HG02798 (cell line): ENCODE measurements around the gene EXOC6.

Experiments
- ATAC-seq: cut with Tn5 transposase; IDR thresholded peaks from one replicate; pipeline ENCODE4 v1.9.1; 2021; ENCODE audit warnings: mild to moderate bottlenecking; ENCODE audit not compliant: unreplicated experiment, poor library complexity

The EXOC6 gene

GRCh38 chr10:92848441-92849233 lies at the start of gene EXOC6:
Gene EXOC6 (plus strand): TSS chr10:92848520. CDS start chr10:92848534, 14 bp downstream.
- peak; percentile 86 for ATAC-seq

GRCh38 chr10:92799568-92799967 lies 48.8 kb upstream of the EXOC6 start:
- ATAC-seq = no peak

DNA sequence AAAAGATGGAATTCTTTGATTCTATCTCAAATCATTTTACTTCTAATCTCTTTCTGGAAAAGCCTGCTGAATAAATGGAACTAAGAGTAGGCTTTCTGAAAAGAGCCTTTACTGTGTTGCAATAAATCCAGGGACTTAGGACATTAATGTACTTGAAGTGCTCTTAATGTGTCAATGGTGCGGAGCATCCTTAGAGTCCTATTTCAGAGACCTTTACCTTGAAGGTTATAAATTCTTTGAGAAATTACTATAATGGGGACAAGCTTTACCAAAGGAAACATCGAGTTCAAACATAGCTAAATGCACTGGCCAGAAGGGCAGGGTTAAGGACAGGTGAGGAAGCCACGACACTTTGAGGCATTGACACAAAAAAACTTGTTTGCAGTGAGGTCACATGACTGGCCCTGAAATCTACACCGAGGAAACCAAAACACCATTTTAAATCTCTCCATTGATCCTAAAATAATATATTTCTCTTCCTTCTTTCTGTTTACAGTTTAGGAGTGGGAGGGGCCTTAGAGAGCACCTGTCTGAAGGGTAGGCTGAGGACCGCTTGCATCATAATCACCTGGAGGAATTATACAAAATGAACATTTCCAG lies 48.1 kb upstream of the EXOC6 start:
- no peak for ATAC-seq

DNA sequence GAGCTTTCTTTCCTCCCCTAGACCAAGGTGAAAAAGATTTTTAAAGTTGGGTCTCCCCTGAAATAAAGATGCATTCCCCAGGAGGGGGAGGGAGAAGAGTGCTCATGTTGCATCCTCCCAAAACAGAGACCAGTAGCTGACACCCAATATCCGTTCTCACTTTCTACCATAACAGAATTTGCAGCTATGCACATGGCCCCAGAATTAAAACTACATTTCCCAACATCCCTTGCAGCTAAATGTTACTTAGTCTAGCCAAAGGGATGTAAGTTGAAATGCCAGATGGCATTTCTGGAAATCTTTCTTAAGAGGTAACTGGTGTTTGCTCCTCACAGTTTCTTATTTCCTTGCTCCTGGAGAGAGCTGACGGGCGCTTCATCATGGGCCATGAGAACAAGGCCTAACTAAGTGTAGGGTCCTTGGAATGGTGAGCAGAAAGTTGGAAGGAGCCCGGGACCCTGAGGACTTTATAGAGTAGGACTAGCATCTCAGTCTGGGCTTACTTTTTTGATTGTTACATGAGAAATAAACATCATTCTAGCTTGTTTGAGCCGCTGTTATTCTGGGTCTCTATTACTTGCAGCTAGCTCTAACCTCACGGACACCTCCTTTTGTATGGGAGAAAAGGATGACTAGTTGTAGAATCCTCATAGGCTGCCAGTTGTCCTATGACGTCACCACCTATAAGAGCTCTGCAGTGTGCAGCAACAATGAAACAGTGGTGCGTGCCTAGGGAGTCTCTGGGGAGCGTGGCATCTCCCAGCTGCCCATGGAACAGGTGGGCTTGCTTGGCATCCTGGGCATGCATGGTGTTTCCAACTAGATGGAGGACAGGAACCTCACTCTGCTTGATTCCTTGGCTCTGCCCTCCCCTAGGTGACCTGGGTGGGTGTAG lies 46.1 kb upstream of the EXOC6 start:
- ATAC-seq = no peak

GRCh38 chr10:92809840-92810239 lies 38.5 kb upstream of the EXOC6 start:
- no peak for ATAC-seq

DNA sequence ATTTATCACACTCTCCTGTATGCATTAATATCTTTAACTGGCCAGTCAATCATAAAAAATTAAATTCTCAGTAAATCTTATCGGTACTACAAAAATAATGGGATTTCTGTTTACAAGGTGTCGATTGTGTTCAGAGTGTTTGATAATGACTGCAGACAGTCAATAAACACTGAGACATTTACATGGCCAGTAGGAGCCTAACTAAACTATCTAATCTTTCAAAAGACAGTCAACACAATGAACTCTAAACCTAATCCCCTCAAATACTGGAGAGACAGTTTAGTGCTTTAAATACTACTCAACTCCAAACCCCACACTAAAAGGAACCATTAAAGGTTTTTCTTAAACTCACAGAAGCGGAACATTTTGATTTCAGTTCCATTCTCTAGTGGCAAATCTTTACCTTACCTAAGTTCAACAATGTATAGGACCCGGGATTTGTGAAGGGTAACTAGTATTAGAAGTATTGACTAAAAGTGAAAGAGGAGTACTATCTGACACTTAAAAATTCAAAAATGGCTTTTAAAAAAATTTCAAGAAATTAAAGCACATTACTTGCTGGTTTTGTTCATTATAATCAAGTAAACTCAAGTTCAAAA lies 37.3 kb upstream of the EXOC6 start:
- no peak for ATAC-seq

GRCh38 chr10:92811986-92812385 lies 36.3 kb upstream of the EXOC6 start:
- ATAC-seq = no peak

DNA sequence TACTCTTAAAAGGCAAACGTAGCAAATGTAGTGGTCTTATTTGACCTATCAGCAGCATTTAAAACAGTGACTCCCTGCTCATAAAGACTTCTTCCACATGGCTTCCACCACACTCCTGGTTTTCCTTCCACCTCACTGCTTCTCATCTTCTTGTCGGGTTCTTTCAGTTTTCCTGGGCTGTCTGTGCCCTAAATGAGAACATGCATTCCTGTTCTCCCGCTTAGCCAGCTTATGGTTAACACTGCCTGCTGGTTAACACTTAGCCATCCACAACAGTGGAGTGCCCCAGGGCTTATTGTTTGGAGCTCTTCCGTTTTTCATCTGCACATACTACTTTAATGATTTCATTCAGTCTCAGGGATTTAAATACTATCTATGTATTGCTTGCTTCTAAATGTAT lies 34.3 kb upstream of the EXOC6 start:
- no peak for ATAC-seq

DNA sequence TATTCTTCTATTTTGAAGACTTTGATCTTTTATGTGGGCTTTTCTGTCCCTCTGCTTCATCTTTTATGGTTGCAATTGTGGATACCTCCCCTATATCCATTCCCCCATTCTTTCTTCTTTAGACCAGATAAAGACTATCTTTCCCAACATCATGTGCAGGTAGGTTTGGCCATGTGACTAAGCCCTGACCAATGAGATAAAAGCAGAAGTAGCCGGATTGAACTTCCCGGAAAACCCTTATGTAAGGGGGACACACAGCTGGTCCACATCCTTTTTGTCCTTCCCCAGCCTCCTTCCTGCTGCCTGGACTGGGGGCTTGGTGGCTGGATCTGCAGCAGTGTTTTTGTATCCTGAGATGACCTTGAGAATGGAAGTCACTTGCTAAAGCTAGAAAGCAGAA lies 33.5 kb upstream of the EXOC6 start:
- ATAC-seq = no peak

- ATAC-seq = no peak
These were observed 32.2 kb upstream of the EXOC6 start for GRCh38 chr10:92816091-92816531.

DNA sequence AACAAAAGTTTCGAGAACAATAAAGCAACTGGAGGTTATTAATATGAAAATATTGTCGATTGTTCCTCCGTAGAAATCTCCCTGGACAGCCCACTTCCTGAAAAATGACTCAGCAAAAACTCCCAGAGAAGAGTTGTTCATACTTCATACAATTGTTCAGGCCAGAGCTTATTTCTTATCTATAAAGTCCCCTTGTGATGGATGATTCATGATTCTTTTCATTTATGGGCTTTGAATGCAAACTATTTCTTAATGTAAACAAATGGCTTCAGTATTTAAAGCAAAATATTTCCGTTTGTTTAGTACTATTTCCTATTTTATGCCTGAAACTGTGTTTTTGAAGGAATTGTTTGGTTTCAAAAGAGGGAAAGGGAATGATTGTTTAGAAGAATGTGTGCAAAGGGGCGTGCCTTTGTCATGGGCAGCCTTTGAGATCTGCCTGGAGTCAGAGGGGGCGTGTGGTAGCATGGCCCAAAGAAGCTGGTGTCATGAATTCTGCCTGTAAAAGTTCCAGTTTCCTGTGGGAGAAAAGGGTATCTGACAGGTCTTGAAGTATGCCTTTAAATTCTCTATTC lies 26.2 kb upstream of the EXOC6 start:
- no peak for ATAC-seq

- no peak for ATAC-seq
These were observed 25.4 kb upstream of the EXOC6 start for GRCh38 chr10:92822964-92823363.

DNA sequence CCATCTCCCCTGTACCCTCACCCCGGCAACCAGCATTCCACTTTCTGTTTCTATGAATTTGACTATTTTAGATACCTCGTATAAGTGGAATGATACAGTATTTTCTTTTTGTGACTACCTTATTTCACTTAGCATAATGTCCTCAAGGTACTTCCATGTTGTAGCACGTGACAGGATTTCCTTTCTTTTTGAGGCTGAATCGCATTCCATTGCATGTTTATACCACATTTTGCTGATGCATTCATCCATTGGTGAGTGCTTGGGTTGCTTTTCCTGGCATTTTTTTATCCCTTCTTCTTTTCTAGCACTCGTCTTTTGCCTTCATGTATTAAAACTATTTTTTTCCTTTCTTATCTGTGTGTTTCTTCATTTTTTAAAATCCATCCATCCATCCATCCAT lies 22.3 kb upstream of the EXOC6 start:
- ATAC-seq = no peak

- no peak for ATAC-seq
These were observed 21.8 kb upstream of the EXOC6 start for GRCh38 chr10:92826504-92826903.

GRCh38 chr10:92829042-92829785 lies 19.1 kb upstream of the EXOC6 start:
- ATAC-seq = no peak

GRCh38 chr10:92829786-92830377 lies 18.4 kb upstream of the EXOC6 start:
- ATAC-seq = no peak

- no peak for ATAC-seq
These were observed 17.6 kb upstream of the EXOC6 start for GRCh38 chr10:92830478-92831389.

DNA sequence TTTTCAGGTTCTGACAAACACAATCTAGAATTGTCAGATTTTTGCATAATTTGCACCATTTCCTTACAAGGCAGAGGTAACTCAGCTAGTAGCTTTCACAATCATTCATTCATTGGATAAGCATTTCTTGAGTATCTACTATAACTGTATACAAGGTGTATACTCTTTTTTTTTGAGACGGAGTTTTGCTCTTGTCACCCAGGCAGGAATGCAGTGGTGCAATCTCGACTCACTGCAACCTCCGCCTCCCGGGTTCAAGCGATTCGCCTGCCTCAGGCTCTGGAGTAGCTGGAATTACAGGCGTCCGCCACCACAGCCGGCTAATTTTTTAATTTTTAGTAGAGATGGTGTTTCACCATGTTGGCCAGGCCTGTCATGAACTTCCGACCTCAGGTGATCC lies 16.2 kb upstream of the EXOC6 start:
- no peak for ATAC-seq
